Mammary epithelial cell (primary cell): ENCODE measurements around the gene CNIH3.

Experiments
- EZH2 ChIP-seq: IDR thresholded peaks from 2 replicates; pipeline ENCODE4 v1.6.1; 2012; ENCODE audit warnings: low read length, inconsistent platforms, borderline replicate concordance
- TF ChIP-seq, protein P1 (sequence below), 2 donors: IDR thresholded peaks in 1 of 2; conservative IDR thresholded peaks in 1 of 2; 2 replicates each; pipeline ENCODE4 v1.5.1; 2011 to 2012; ENCODE audit warnings: inconsistent platforms in 2 of 2, low read length in 2 of 2, mild to moderate bottlenecking in 2 of 2, control low read depth in 1 of 2, low read depth in 1 of 2; ENCODE audit not compliant: insufficient read depth in 1 of 2; ENCODE audit errors: extremely low read depth in 1 of 2

- TF ChIP-seq, protein P1, sequence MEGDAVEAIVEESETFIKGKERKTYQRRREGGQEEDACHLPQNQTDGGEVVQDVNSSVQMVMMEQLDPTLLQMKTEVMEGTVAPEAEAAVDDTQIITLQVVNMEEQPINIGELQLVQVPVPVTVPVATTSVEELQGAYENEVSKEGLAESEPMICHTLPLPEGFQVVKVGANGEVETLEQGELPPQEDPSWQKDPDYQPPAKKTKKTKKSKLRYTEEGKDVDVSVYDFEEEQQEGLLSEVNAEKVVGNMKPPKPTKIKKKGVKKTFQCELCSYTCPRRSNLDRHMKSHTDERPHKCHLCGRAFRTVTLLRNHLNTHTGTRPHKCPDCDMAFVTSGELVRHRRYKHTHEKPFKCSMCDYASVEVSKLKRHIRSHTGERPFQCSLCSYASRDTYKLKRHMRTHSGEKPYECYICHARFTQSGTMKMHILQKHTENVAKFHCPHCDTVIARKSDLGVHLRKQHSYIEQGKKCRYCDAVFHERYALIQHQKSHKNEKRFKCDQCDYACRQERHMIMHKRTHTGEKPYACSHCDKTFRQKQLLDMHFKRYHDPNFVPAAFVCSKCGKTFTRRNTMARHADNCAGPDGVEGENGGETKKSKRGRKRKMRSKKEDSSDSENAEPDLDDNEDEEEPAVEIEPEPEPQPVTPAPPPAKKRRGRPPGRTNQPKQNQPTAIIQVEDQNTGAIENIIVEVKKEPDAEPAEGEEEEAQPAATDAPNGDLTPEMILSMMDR (conservative IDR thresholded peaks at IDR 0.05 in 1 of 2, IDR thresholded peaks at IDR 0.05 in 1 of 2; ENCODE audit: extremely low read depth in 1 of 2, insufficient read depth in 1 of 2, low read depth in 1 of 2, low read length in 2 of 2) = no peak
- no peak for TF ChIP-seq EZH2
These were observed 52.9 kb downstream of the CNIH3 start for GRCh38 chr1:224668984-224669383.
